Peyer's patch (tissue), 4 donors: ENCODE results near the gene HS3ST2.

Experiments used
- CTCF ChIP-seq, 6 experiments: fragments of 450-650 bp in 4 of 6; fragments of 200-600 bp in 2 of 6; sonication (generic) in 1 of 6; IDR thresholded peaks; one replicate each; pipeline ENCODE4 v1.5.1; 2017 to 2019; ENCODE audit warnings: antibody characterized with exemption in 6 of 6, mild to moderate bottlenecking in 3 of 6, moderate library complexity in 1 of 6
- POLR2A ChIP-seq, 2 donors: fragments of 450-650 bp; IDR thresholded peaks; one replicate each; pipeline ENCODE4 v1.5.1; 2017; ENCODE audit warnings: antibody characterized with exemption in 2 of 2, mild to moderate bottlenecking in 2 of 2, moderate library complexity in 2 of 2

- TF ChIP-seq CTCF (IDR thresholded peaks at IDR 0.05) (no peak), POLR2A (IDR thresholded peaks at IDR 0.05) (no peak)
Observed at GRCh38 chr16:22885951-22886350, 72.0 kb downstream of the HS3ST2 start.
